PC-9 (cell line): ENCODE measurements around the gene SMCR8. TPM values are rescaled to one million over a fixed set of nuclear protein-coding genes. Genes with fewer than 3 reads are reported as not detected.

ENCODE experiments used
- BruUV-seq: library from RNA; stranded (reverse); fragments of 400-500 nt; replicated peaks from 2 replicates; lab custom pipeline; 2021; lab: Mats Ljungman, UMichigan
- CTCF ChIA-PET: fragments of 300-600 bp; sonication (Branson Sonifier 250); formaldehyde crosslinking; loops from one replicate; lab custom pipeline; 2022; ENCODE audit warnings: antibody characterized with exemption; lab: Charles Lee
- POLR2A ChIA-PET: fragments of 300-600 bp; sonication (Branson Sonifier 250); formaldehyde crosslinking; loops from one replicate; lab custom pipeline; 2022; ENCODE audit warnings: antibody characterized with exemption; ENCODE audit not compliant: unreplicated experiment; lab: Charles Lee
- DNase-seq, 2 experiments: peaks; one replicate each; pipeline versions ENCODE4 v3.0.0 to v3.0.0-alpha.2; 2015 to 2022; ENCODE audit warnings: mixed read lengths in 1 of 2
- H2AFZ ChIP-seq: fragments of 200-600 bp; sonication (generic); 2 replicates; pipeline ENCODE4 v1.8.1; 2017; ENCODE audit warnings: antibody characterized with exemption
- H3F3A ChIP-seq: fragments of 200-600 bp; sonication (generic); 2 replicates; pipeline ENCODE4 v1.8.1; 2017; ENCODE audit warnings: antibody characterized with exemption, mild to moderate bottlenecking, low read depth; ENCODE audit not compliant: insufficient read depth
- H3K27ac ChIP-seq: fragments of 200-600 bp; sonication (generic); 2 replicates; pipeline ENCODE4 v1.6.1; 2016; ENCODE audit warnings: mixed run types
- H3K27me3 ChIP-seq: fragments of 200-600 bp; sonication (generic); 2 replicates; pipeline ENCODE4 v1.6.1; 2016; ENCODE audit warnings: low read depth, mixed run types; ENCODE audit not compliant: insufficient read depth
- H3K36me3 ChIP-seq: fragments of 200-600 bp; sonication (generic); 2 replicates; pipeline ENCODE4 v1.6.1; 2016; ENCODE audit warnings: low read depth, mixed run types
- H3K4me1 ChIP-seq: fragments of 200-600 bp; sonication (generic); replicated peaks from 2 replicates; pipeline ENCODE4 v1.6.1; 2016; ENCODE audit warnings: mixed run types; ENCODE audit not compliant: insufficient read depth
- H3K4me2 ChIP-seq: fragments of 200-600 bp; sonication (generic); 2 replicates; pipeline ENCODE4 v1.6.1; 2017; ENCODE audit warnings: mixed run types
- H3K4me3 ChIP-seq: fragments of 200-600 bp; sonication (generic); 2 replicates; pipeline ENCODE4 v1.6.1; 2016; ENCODE audit warnings: mixed run types
- H3K79me2 ChIP-seq: fragments of 200-600 bp; sonication (generic); 2 replicates; pipeline ENCODE4 v1.6.1; 2017; ENCODE audit warnings: low read depth, mixed run types
- H3K9me2 ChIP-seq: fragments of 200-600 bp; sonication (generic); 2 replicates; pipeline ENCODE4 v1.8.1; 2017; ENCODE audit warnings: mild to moderate bottlenecking; ENCODE audit not compliant: insufficient read depth
- H3K9me3 ChIP-seq: fragments of 200-600 bp; sonication (generic); 2 replicates; pipeline ENCODE4 v1.8.1; 2016; ENCODE audit warnings: low read depth; ENCODE audit not compliant: insufficient read depth
- H4K20me1 ChIP-seq: fragments of 200-600 bp; sonication (generic); 2 replicates; pipeline ENCODE4 v1.8.1; 2017; ENCODE audit not compliant: insufficient read depth
- CTCF ChIP-seq: fragments of 200-600 bp; sonication (generic); conservative IDR thresholded peaks from 2 replicates; pipeline ENCODE4 v1.6.1; 2017; ENCODE audit warnings: mixed run types, antibody characterized with exemption, mild to moderate bottlenecking, moderate library complexity
- EZH2 ChIP-seq: fragments of 200-600 bp; sonication (generic); IDR thresholded peaks from 2 replicates; pipeline ENCODE4 v1.8.0; 2017; ENCODE audit warnings: antibody characterized with exemption, low read depth
- intact Hi-C: fragments of 100-400 bp; cut with micrococcal nuclease; formaldehyde crosslinking; loops from one replicate; pipeline ENCODE4 v1.10.0; 2022; ENCODE audit not compliant: unreplicated experiment
- total RNA-seq: library from RNA; stranded (reverse); gene quantifications from 2 replicates; pipeline ENCODE4 v1.2.3, GENCODE V29; 2021

The SMCR8 gene
- total RNA-seq, 1 experiment from 2014 or later: 23.8 TPM

- no peaks in the 10 kb centered on the region for H3K27me3 ChIP-seq
- no peak for TF ChIP-seq EZH2
- no peak for TF ChIP-seq CTCF
- POLR2A ChIA-PET: no interaction called here
- no peaks in the 10 kb centered on the region; the same call in 1 of the 2 replicates for H4K20me1 ChIP-seq
- no peaks in the 10 kb centered on the region for H3K79me2 ChIP-seq
- H3K4me3 ChIP-seq: no peak overlapping the region
- DNase-seq: no peak
- intact Hi-C loops: no loop called here
- H3K4me2 ChIP-seq: no peak overlapping the region
- H3K36me3 ChIP-seq: 0 out of 2 replicates have a peak, but pooled peaks cover 17% of the 10 kb centered on the region
- no peak overlapping the region for H2AFZ ChIP-seq
- no peaks in the 10 kb centered on the region for H3K9me2 ChIP-seq
- no peaks in the 10 kb centered on the region for H3K4me1 ChIP-seq
- no TSS peak for BruUV-seq
- no peaks in the 10 kb centered on the region for H3K9me3 ChIP-seq
- no peaks in the 10 kb centered on the region for H3F3A ChIP-seq
- no peak overlapping the region for H3K27ac ChIP-seq
- CTCF ChIA-PET: no interaction called here
These were observed 36.2 kb upstream of the SMCR8 start for GRCh38 chr17:18278867-18279266.

GRCh38 chr17:18280249-18280648 is 34.8 kb upstream of the SMCR8 start:
- ChIA-PET POLR2A (no interaction called here), CTCF (no interaction called here)
- H3K79me2 ChIP-seq: no peaks in the 10 kb centered on the region
- BruUV-seq: no TSS peak
- no peak overlapping the region for H3K4me3 ChIP-seq
- DNase-seq: no peak
- intact Hi-C loops: no loop called here
- H3K4me2 ChIP-seq: no peak overlapping the region
- H3K27ac ChIP-seq: no peak overlapping the region
- no peaks in the 10 kb centered on the region for H3K9me3 ChIP-seq
- H3K9me2 ChIP-seq: no peaks in the 10 kb centered on the region
- H4K20me1 ChIP-seq: no peaks in the 10 kb centered on the region; the same call in 1 of the 2 replicates
- H3K4me1 ChIP-seq: no peaks in the 10 kb centered on the region
- H3K27me3 ChIP-seq: no peaks in the 10 kb centered on the region
- H3F3A ChIP-seq: no peaks in the 10 kb centered on the region; the same call in 1 of the 2 replicates
- peaks cover 28% of the 10 kb centered on the region; the same call in 1 of the 2 replicates for H3K36me3 ChIP-seq
- H2AFZ ChIP-seq: no peak overlapping the region
- TF ChIP-seq CTCF (no peak), EZH2 (no peak)

- Histone ChIP-seq H3K4me2 (no peak overlapping the region), H3K36me3 (peaks cover 34% of the 10 kb centered on the region; the same call in 1 of the 2 replicates), H2AFZ (no peak overlapping the region), H3K79me2 (no peaks in the 10 kb centered on the region), H3K4me3 (no peak overlapping the region), H3K9me2 (no peaks in the 10 kb centered on the region), H3K4me1 (no peaks in the 10 kb centered on the region), H4K20me1 (no peaks in the 10 kb centered on the region; the same call in 1 of the 2 replicates), H3K27me3 (no peaks in the 10 kb centered on the region), H3K27ac (no peak overlapping the region), H3F3A (no peaks in the 10 kb centered on the region; the same call in 1 of the 2 replicates), H3K9me3 (no peaks in the 10 kb centered on the region)
- BruUV-seq: no TSS peak
- intact Hi-C loops: no loop called here
- TF ChIP-seq CTCF (no peak), EZH2 (no peak)
- DNase-seq: no peak
- POLR2A ChIA-PET: interaction anchor here (0.6 kb wide), 1 partner anchor 20 kb away, joined by 14 read pairs; no protein-coding TSS in a partner anchor
- CTCF ChIA-PET: no interaction called here
These were observed 34.2 kb upstream of the SMCR8 start for GRCh38 chr17:18280766-18281371.
